Measurements from ENCODE around the gene TAX1BP1.

GRCh38 chr7:27808626-27809025, 68.7 kb downstream of the TAX1BP1 start:
- TF ChIP-seq POLR2A (IDR thresholded peaks at IDR 0.05) (no peak), CTCF (IDR thresholded peaks at IDR 0.05) (no peak)

Data from breast epithelium (tissue), 3 donors.